ENCODE data around the gene ECM2.

The ECM2 gene

DNA sequence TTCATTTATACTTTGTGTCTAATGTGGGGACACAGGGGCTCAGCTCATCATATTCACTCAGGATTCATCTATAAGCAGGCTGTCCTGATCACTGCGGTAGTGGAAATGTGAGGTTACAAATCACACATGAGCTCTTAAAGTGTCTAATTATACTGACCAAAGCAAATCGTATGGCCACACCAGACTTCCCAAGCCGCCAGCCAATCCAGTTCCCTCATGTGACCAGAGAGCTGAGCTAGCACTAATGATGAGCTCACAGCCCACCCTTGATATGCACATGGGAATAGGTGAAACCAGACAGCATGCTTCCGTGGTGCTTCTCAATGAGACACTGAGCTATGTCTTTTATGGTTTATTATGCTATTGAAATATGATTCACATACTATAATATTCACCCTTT is 17.6 kb downstream of the ECM2 start:
- TF ChIP-seq, protein P1, sequence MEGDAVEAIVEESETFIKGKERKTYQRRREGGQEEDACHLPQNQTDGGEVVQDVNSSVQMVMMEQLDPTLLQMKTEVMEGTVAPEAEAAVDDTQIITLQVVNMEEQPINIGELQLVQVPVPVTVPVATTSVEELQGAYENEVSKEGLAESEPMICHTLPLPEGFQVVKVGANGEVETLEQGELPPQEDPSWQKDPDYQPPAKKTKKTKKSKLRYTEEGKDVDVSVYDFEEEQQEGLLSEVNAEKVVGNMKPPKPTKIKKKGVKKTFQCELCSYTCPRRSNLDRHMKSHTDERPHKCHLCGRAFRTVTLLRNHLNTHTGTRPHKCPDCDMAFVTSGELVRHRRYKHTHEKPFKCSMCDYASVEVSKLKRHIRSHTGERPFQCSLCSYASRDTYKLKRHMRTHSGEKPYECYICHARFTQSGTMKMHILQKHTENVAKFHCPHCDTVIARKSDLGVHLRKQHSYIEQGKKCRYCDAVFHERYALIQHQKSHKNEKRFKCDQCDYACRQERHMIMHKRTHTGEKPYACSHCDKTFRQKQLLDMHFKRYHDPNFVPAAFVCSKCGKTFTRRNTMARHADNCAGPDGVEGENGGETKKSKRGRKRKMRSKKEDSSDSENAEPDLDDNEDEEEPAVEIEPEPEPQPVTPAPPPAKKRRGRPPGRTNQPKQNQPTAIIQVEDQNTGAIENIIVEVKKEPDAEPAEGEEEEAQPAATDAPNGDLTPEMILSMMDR (IDR thresholded peaks at IDR 0.05; ENCODE audit: low read length, missing control alignments) = no peak
- no peak overlapping the region for H3K4me3 ChIP-seq (replicated peaks; ENCODE audit: low read depth, low read length)
- DNase-seq (ENCODE audit: low read depth) = no peak

DNA sequence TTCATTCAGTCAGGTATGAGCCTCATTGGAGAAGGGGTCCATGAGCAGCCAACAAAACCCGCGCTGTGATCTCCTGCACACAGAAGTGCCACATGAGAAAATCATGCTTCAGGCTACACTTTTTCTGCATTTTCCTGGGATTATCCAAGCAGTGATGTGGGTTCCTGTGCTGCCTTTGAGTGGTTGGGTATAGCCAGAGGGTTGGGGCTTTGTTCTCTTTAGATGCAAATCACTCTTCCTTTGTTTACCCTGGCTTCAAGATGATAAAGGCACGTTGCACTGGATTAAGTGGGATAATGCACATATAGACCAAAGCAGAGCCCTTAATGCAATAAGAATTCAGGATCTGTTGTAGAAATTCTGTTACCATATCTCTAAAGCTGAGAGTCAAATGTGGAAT is 18.7 kb downstream of the ECM2 start:
- TF ChIP-seq, protein P1 (IDR thresholded peaks at IDR 0.05; ENCODE audit: low read length, missing control alignments) = no peak
- DNase-seq (ENCODE audit: low read depth) = no peak
- no peak overlapping the region for H3K4me3 ChIP-seq (replicated peaks; ENCODE audit: low read depth, low read length)

DNA sequence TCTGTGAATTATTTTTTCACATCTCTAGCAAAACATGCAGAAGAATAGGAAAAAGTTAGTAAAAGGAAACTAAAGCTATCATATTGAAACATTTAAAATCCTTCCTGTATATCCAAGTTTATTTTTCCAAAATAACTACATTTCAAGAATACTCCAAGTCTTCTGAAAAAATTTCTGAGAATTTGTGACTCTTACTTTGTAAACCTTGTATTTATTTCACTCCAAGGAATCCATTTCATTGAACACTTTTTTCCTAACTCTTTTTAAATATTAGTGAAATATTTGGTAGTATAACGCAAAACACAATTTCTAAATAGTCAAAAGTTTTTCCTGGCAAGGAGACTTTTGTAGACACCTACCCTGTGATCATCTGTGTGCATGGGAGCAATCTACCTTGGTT is 19.3 kb downstream of the ECM2 start:
- TF ChIP-seq, protein P1 (IDR thresholded peaks at IDR 0.05; ENCODE audit: low read length, missing control alignments) = no peak
- H3K4me3 ChIP-seq (replicated peaks; ENCODE audit: low read depth, low read length) = no peak overlapping the region
- DNase-seq (ENCODE audit: low read depth) = no peak

- no peak for DNase-seq (ENCODE audit: low read depth)
- no peak overlapping the region for H3K4me3 ChIP-seq (replicated peaks; ENCODE audit: low read depth, low read length)
- TF ChIP-seq, protein P1 (IDR thresholded peaks at IDR 0.05; ENCODE audit: low read length, missing control alignments) = no peak
These were observed 21.2 kb downstream of the ECM2 start for GRCh38 chr9:92514635-92515034.

GRCh38 chr9:92513349-92513748 is 22.4 kb downstream of the ECM2 start:
- no peak overlapping the region for H3K4me3 ChIP-seq (replicated peaks; ENCODE audit: low read depth, low read length)
- DNase-seq (ENCODE audit: low read depth) = no peak
- TF ChIP-seq, protein P1 (IDR thresholded peaks at IDR 0.05; ENCODE audit: low read length, missing control alignments) = no peak

GRCh38 chr9:92512622-92513021 is 23.2 kb downstream of the ECM2 start:
- H3K4me3 ChIP-seq (replicated peaks; ENCODE audit: low read depth, low read length) = no peak overlapping the region
- DNase-seq (ENCODE audit: low read depth) = no peak
- TF ChIP-seq, protein P1 (IDR thresholded peaks at IDR 0.05; ENCODE audit: low read length, missing control alignments) = no peak

DNA sequence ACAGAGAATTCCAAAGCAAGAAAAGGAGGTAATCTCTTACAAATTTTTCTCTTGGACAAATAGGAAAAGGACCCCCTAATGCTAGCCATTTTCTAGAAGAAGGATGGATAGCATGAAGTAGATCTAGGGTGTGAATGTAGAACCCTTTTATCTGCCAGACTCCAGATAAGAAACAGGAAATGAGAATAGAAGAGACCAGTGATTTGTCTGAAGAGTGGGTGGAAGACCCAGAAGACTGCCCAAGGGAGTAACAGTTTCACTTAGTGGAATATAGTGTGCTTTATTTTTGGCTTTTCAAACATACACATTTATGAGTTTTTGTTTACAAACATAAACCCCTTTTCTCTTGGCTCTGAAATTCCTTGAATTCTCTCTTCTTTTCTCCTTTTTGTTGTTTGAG is 25.0 kb downstream of the ECM2 start:
- TF ChIP-seq, protein P1 (IDR thresholded peaks at IDR 0.05; ENCODE audit: low read length, missing control alignments) = no peak
- no peak overlapping the region for H3K4me3 ChIP-seq (replicated peaks; ENCODE audit: low read depth, low read length)
- no peak for DNase-seq (ENCODE audit: low read depth)
